ENCODE results near the gene SLC38A7.
A peak's percentile ranks its signal among the peaks of the same experiment; 100 is the strongest.
"Not testable (repeated sequence)": the region's sequence is repeated elsewhere in the genome, so short reads cannot be mapped to it uniquely, and the experiment has no call there.

The SLC38A7 gene

DNA sequence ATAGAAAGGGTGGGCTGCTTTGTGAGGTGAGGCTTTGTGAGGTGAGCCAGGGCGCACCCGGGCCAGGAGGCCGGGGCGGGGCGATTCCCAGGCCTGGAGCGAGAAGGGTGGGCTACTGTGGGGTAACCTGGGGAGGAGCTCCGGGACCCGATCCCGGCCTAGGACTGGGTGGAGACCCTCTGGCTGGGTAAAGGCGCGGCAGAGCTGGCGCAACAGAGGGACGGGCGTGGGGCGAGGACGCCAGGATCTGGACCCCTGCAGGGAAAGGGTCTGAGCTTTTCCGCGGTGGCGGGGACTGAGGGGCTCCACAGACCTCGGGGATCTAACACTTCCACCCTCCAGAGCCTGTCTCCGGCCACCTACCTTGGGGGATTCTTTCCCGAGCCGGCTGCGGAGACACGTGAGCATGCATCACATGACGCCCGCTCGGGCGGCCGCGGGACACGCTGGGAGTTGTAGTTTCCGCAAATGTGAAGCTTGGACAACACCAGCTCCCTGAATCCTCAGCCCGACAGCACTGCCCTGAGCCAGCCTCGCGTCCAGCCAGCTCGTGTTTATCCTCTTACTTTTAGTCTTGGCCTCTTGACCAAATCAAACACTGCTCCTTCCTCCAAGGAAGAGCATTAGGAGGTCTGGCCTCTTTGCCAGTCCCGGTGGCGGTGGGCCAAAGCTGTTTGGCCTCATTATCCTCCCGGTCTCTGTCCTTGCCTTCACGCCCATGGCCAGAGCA, at the start of gene SLC38A7:
TSS of gene SLC38A7 (minus strand) at position 417 of the 730 bp plus-strand sequence. CDS start 4,644 bp downstream, outside the sequence.
- peak; percentile 93 for DNase-seq (ENCODE audit: low spot score)

- DNase-seq (ENCODE audit: low spot score), result peak; percentile 86
Observed at GRCh38 chr16:58733671-58734458, 49.3 kb upstream of the SLC38A7 start, which contains the start of gene GOT2. Gene GOT2 (minus strand): TSS chr16:58734316. CDS start chr16:58734228, 88 bp downstream.

GRCh38 chr16:58733248-58733670, 48.7 kb upstream of the SLC38A7 start:
- DNase-seq (ENCODE audit: low spot score), result peak; percentile 26

- DNase-seq (ENCODE audit: low spot score), result no peak
Observed at GRCh38 chr16:58732545-58733247, 48.1 kb upstream of the SLC38A7 start.

- no peak for DNase-seq (ENCODE audit: low spot score)
Observed at GRCh38 chr16:58730724-58731370, 46.3 kb upstream of the SLC38A7 start.

- no peak for DNase-seq (ENCODE audit: low spot score)
Observed at GRCh38 chr16:58727796-58728568, 43.4 kb upstream of the SLC38A7 start.

DNA sequence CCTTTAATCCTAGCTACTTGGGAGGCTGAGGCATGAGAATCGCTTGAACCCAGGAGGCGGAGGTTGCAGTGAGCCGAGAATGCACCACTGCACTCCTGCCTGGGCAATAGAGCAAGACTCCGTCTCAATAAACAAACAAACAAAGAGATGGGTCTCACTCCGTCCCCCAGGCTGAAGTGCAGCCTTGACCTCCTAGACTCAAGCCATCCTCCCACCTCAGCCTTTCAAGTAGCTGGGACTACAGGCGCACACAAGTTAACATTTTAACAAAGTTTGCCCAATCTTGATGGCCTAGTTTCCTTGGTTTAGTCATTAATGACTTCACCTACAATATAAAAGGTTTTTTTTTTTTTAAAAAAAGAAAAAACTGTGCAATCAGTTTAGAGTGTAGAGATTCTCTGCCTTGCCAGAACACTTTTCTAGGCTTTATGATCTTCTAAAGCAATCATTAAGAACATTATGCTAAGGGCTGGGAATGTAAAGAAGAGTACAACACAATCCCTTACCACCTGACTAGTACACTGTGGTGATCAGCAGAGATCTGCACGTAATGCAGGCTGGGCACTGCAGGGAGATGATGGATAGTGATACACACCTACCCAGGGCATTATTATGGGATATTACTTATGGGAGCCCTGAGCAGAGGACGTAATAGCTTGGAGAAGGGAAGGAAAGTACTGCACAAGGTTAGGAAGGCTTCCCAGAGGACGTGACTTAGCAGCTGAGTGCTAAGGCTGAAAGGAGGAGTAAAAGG, 42.6 kb upstream of the SLC38A7 start:
- no peak for DNase-seq (ENCODE audit: low spot score)

GRCh38 chr16:58723109-58723508, 38.5 kb upstream of the SLC38A7 start:
- DNase-seq (ENCODE audit: low spot score), result no peak

GRCh38 chr16:58717994-58718393, 33.4 kb upstream of the SLC38A7 start:
- no peak for DNase-seq (ENCODE audit: low spot score)

DNA sequence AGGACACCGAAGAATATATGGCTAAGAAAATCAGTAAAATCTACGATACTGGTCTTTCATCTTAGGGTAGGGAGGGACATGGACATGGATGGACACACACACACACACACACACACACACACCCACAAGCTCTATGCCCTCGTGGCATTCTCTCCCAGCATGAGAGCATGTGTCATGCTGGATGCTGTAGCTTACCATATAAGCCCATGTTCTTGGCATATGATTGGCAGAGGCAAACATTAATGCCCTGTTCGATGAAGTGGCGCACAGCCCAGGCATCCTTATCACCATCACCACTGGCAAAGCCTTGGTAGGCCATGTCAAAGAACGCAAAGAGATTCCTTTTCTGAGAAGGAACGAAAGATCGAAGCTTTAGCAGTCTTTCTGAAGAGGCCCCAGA, 31.9 kb upstream of the SLC38A7 start:
- no peak for DNase-seq (ENCODE audit: low spot score)

DNA sequence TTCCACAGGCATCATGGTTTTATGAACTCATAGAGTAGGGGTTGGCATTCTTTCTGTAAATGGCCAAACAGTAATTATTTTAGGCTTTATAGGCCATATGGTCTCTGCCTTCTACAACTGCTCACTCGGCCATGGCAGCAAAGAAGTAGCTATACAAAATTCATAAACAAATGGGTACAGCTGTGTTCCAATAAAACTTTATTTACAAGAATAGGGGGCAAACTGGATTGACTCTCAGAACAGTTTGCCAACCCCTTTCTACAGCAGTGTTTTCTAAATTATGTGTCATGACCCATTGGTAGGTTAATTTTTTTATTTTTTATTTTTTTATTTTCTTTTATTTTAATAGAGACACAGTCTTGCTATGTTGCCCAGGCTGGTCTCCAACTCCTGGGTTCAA, 29.2 kb upstream of the SLC38A7 start:
- no peak for DNase-seq (ENCODE audit: low spot score)

- DNase-seq (ENCODE audit: low spot score), result no peak
Observed at GRCh38 chr16:58709333-58709732, 24.8 kb upstream of the SLC38A7 start.

GRCh38 chr16:58699151-58699550, 14.6 kb upstream of the SLC38A7 start:
- no peak for DNase-seq (ENCODE audit: low spot score)

- DNase-seq (ENCODE audit: low spot score), result no peak
Observed at GRCh38 chr16:58695368-58695767, 10.8 kb upstream of the SLC38A7 start.

DNA sequence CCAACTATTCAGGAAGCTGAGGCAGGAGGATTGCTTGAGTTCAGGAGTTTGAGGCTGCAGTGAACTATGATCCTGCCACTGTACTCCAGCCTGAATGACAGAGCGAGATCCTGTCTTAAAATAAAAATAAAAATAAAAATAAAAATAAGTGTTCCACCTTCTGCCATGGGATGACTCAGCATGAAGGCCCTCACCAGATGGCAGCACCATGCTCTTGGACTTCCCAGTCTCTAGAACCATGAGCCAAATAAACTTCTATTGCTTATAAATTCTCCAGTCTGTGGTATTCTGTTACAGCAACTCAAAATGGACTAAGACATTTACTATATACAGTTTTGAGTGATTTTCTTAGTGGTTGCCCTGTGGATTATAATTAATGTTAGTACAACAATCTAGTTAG, 7.9 kb upstream of the SLC38A7 start:
- DNase-seq (ENCODE audit: low spot score), result no peak

GRCh38 chr16:58686985-58687706, 2.6 kb upstream of the SLC38A7 start:
- DNase-seq (ENCODE audit: low spot score), result not testable (repeated sequence)

DNA sequence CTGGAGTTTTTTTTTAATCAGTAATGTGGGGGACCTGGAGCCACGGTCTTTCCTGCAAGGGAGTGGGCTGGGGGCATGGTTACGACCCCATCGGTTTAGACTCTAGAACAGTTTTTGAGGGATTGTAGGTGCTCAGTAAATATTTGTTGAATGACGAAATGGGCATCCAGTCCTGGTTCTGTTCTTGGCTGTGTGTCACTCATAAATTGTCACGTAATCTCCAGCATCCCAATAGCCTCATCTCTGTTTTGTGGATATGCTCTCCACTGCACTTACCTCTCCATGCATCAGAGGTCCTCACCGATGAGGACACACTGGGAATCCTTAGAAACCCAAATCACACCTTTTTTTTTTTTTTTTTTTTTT, 497 bp upstream of the SLC38A7 start:
- no peak for DNase-seq (ENCODE audit: low spot score)

GRCh38 chr16:58684001-58684353, 593 bp downstream of the SLC38A7 start:
- DNase-seq (ENCODE audit: low spot score), result peak; percentile 16

GRCh38 chr16:58679763-58680162, 4.8 kb downstream of the SLC38A7 start:
- DNase-seq (ENCODE audit: low spot score), result no peak

DNA sequence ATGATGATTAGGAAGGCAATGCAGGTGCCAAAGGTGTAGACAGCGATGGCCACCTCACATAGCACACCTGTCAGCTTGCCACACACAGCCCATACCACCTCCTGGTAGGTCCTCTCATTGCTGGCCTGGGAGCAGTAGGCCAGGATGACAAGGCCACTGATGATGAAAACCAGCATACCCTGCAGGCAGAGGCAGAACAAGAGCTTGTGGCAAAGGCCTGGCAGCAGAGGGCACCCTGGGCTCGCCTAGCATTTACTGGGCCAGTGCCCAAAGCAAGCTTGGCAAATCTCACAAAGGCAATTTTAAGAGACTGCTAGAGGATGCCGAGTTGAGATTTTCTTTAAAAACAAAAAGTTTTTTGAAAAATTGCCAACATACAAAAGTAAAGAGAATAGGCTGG, 5.9 kb downstream of the SLC38A7 start:
- DNase-seq (ENCODE audit: low spot score), result peak; percentile 57

Measured in cerebellar cortex (tissue), 1 donor.